ENCODE data around the gene LOXHD1. TPM values are rescaled to one million over a fixed set of nuclear protein-coding genes. Genes with fewer than 3 reads are reported as not detected.

Gene LOXHD1
- polyA plus RNA-seq, 1 experiment, result not detected

GRCh38 chr18:46469186-46469915 is 187.7 kb downstream of the LOXHD1 start:
- TF ChIP-seq, protein P1, sequence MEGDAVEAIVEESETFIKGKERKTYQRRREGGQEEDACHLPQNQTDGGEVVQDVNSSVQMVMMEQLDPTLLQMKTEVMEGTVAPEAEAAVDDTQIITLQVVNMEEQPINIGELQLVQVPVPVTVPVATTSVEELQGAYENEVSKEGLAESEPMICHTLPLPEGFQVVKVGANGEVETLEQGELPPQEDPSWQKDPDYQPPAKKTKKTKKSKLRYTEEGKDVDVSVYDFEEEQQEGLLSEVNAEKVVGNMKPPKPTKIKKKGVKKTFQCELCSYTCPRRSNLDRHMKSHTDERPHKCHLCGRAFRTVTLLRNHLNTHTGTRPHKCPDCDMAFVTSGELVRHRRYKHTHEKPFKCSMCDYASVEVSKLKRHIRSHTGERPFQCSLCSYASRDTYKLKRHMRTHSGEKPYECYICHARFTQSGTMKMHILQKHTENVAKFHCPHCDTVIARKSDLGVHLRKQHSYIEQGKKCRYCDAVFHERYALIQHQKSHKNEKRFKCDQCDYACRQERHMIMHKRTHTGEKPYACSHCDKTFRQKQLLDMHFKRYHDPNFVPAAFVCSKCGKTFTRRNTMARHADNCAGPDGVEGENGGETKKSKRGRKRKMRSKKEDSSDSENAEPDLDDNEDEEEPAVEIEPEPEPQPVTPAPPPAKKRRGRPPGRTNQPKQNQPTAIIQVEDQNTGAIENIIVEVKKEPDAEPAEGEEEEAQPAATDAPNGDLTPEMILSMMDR (IDR thresholded peaks at IDR 0.05; ENCODE audit: low read depth, low read length), result no peak
- ChIA-PET POLR2A (interaction anchor here (0.6 kb wide), 1 partner anchor 492 kb away, joined by 8 read pairs; no protein-coding TSS in a partner anchor), CTCF (interaction anchor here (1.4 kb wide), 1 partner anchor 12 kb away, joined by 4 read pairs; no protein-coding TSS in a partner anchor)
- Histone ChIP-seq H3K27me3 (ENCODE audit: control insufficient read depth, insufficient read depth, low read length) (peaks cover 5% of the 10 kb centered on the region), H3K27ac (ENCODE audit: low read depth, low read length) (no peak overlapping the region), H3K9me3 (ENCODE audit: control insufficient read depth, insufficient read depth, low read length) (no peaks in the 10 kb centered on the region), H3K4me3 (ENCODE audit: low read depth, low read length) (no peak overlapping the region)
- DNase-seq (ENCODE audit: low read depth, low spot score), result no peak

- Histone ChIP-seq H3K27me3 (ENCODE audit: control insufficient read depth, insufficient read depth, low read length) (peaks cover 5% of the 10 kb centered on the region), H3K27ac (ENCODE audit: low read depth, low read length) (no peak overlapping the region), H3K4me3 (ENCODE audit: low read depth, low read length) (no peak overlapping the region), H3K9me3 (ENCODE audit: control insufficient read depth, insufficient read depth, low read length) (no peaks in the 10 kb centered on the region)
- no peak for DNase-seq (ENCODE audit: low read depth, low spot score)
- CTCF ChIA-PET, result interaction anchor here (1.4 kb wide), 1 partner anchor 13 kb away, joined by 4 read pairs; no protein-coding TSS in a partner anchor
- TF ChIP-seq, protein P1 (IDR thresholded peaks at IDR 0.05; ENCODE audit: low read depth, low read length), result no peak
- POLR2A ChIA-PET, result no interaction called here
Observed at GRCh38 chr18:46468426-46469180, 188.4 kb downstream of the LOXHD1 start.

- Histone ChIP-seq H3K9me3 (ENCODE audit: control insufficient read depth, insufficient read depth, low read length) (no peaks in the 10 kb centered on the region), H3K27me3 (ENCODE audit: control insufficient read depth, insufficient read depth, low read length) (peaks cover 5% of the 10 kb centered on the region), H3K27ac (ENCODE audit: low read depth, low read length) (no peak overlapping the region), H3K4me3 (ENCODE audit: low read depth, low read length) (no peak overlapping the region)
- DNase-seq (ENCODE audit: low read depth, low spot score), result no peak
- POLR2A ChIA-PET, result no interaction called here
- CTCF ChIA-PET, result interaction anchor here (1.0 kb wide), 1 partner anchor 191 kb away, joined by 3 read pairs; no protein-coding TSS in a partner anchor
- TF ChIP-seq, protein P1 (IDR thresholded peaks at IDR 0.05; ENCODE audit: low read depth, low read length), result no peak
Observed at GRCh38 chr18:46466234-46467160, 190.5 kb downstream of the LOXHD1 start.

DNA sequence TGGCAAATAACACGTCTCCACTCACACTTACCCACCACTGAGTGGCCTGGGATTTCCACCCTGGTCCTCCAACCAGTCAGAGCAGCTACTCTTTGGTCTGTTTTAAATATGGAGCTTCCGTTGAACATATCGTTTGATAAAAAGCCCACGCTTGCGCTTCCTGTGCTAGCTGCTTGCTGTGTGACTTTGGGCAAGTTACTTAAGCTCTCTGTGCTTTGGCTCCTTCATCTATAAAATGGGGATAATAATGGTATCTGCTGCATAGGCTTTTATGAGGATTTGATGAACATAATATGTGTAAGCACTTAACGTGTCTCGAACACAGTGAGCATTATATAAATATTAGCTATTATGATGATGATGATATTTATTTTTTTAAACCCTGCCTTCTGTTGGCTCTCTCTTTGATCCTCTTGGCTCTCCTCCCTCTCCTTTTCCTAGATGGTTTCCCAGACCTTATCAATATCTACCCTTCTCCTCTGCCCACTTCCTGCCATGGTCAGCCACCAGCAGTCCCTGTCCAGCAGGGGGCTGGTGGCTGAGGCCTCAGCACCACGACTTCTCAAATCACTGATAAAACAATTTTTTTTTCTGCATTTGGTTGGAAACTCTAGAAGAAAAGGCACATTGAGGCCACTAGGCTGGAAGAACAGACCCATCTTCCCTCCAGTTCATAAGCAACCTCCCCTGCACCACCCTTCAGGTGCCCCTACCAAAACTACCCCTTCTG is 191.9 kb downstream of the LOXHD1 start:
- Histone ChIP-seq H3K27me3 (ENCODE audit: control insufficient read depth, insufficient read depth, low read length) (peaks cover 5% of the 10 kb centered on the region), H3K9me3 (ENCODE audit: control insufficient read depth, insufficient read depth, low read length) (no peaks in the 10 kb centered on the region), H3K27ac (ENCODE audit: low read depth, low read length) (no peak overlapping the region), H3K4me3 (ENCODE audit: low read depth, low read length) (no peak overlapping the region)
- CTCF ChIA-PET, result no interaction called here
- DNase-seq (ENCODE audit: low read depth, low spot score), result no peak
- POLR2A ChIA-PET, result no interaction called here
- TF ChIP-seq, protein P1 (IDR thresholded peaks at IDR 0.05; ENCODE audit: low read depth, low read length), result peak; percentile 26
